Panc1 (cell line): ENCODE measurements around the gene TPP1. TPM values are rescaled to one million over a fixed set of nuclear protein-coding genes. Genes with fewer than 3 reads are reported as not detected.

Source experiments
- ATAC-seq: fragments of 200-7000 bp; cut with Tn5 transposase; 2 replicates; pipeline ENCODE4 v1.9.1; 2020; ENCODE audit warnings: mild to moderate bottlenecking, moderate library complexity
- BruUV-seq: library from RNA; stranded (reverse); fragments of 400-500 nt; replicated peaks from 2 replicates; lab custom pipeline; 2021; lab: Mats Ljungman, UMichigan
- CTCF ChIA-PET: fragments of 300-600 bp; sonication (Branson Sonifier 250); formaldehyde crosslinking; loops from one replicate; lab custom pipeline; 2022; ENCODE audit warnings: antibody characterized with exemption; lab: Charles Lee
- POLR2A ChIA-PET: fragments of 300-600 bp; sonication (Branson Sonifier 250); formaldehyde crosslinking; loops from one replicate; lab custom pipeline; 2022; ENCODE audit warnings: antibody characterized with exemption; lab: Charles Lee
- DNase-seq: peaks from one replicate; pipeline ENCODE4 v3.0.0-alpha.2; 2010; ENCODE audit warnings: low read depth, low spot score
- H3K27ac ChIP-seq: 2 replicates; pipeline ENCODE4 v1.5.1; 2011; ENCODE audit warnings: mild to moderate bottlenecking, low read length, inconsistent platforms
- H3K27me3 ChIP-seq: fragments of 200-500 bp; sonication (Bioruptor generic); 2 replicates; pipeline ENCODE4 v1.6.0; 2014; ENCODE audit warnings: low read length, inconsistent platforms; ENCODE audit not compliant: control insufficient read depth, insufficient read depth
- H3K36me3 ChIP-seq: fragments of 200-500 bp; sonication (Bioruptor generic); 2 replicates; pipeline ENCODE4 v1.5.1; 2014; ENCODE audit warnings: inconsistent platforms, mild to moderate bottlenecking, low read length, moderate library complexity; ENCODE audit not compliant: control insufficient read depth, insufficient read depth
- H3K4me1 ChIP-seq: 2 replicates; pipeline ENCODE4 v1.5.1; 2011; ENCODE audit warnings: inconsistent platforms, mild to moderate bottlenecking, low read length, moderate library complexity; ENCODE audit not compliant: control insufficient read depth, insufficient read depth
- H3K4me3 ChIP-seq, 2 experiments: 2 replicates each; pipeline ENCODE4 v1.5.1; 2011 to 2012; ENCODE audit warnings: low read depth in 2 of 2, low read length in 2 of 2, mild to moderate bottlenecking in 2 of 2, inconsistent platforms in 1 of 2, moderate library complexity in 1 of 2
- H3K9me3 ChIP-seq: fragments of 200-500 bp; sonication (Bioruptor generic); 2 replicates; pipeline ENCODE4 v1.5.1; 2014; ENCODE audit warnings: low read depth, mild to moderate bottlenecking, inconsistent platforms, low read length, moderate library complexity; ENCODE audit not compliant: control insufficient read depth, insufficient read depth
- CTCF ChIP-seq: fragments of 450-650 bp; IDR thresholded peaks from 2 replicates; pipeline ENCODE4 v1.5.1; 2017; ENCODE audit warnings: mild to moderate bottlenecking
- POLR2AphosphoS5 ChIP-seq: IDR thresholded peaks from 2 replicates; pipeline ENCODE4 v1.6.1; 2012; ENCODE audit warnings: mild to moderate bottlenecking, low read depth, low read length, moderate library complexity
- REST ChIP-seq, 2 experiments: IDR thresholded peaks; 2 replicates each; pipeline ENCODE4 v1.6.1; 2011 to 2012; ENCODE audit warnings: low read depth in 2 of 2, control low read depth in 1 of 2, low read length in 1 of 2, mild to moderate bottlenecking in 1 of 2, moderate library complexity in 1 of 2; ENCODE audit not compliant: insufficient read depth in 1 of 2
- SIN3A ChIP-seq: IDR thresholded peaks from 2 replicates; pipeline ENCODE4 v1.6.1; 2012; ENCODE audit warnings: low read depth, mild to moderate bottlenecking, low read length, moderate library complexity, borderline replicate concordance; ENCODE audit not compliant: insufficient read depth
- TCF7L2 ChIP-seq: IDR thresholded peaks from 2 replicates; pipeline ENCODE4 v1.6.1; 2011; ENCODE audit warnings: mild to moderate bottlenecking, low read depth, low read length, inconsistent platforms
- in situ Hi-C: cut with HindIII; loops from 2 replicates; pipeline ENCODE4 v1.10.0; 2016; ENCODE audit warnings: low sequenced_read_pairs, low pct_unique_long_range_greater_than_20kb
- intact Hi-C: fragments of 100-400 bp; cut with micrococcal nuclease; formaldehyde crosslinking; loops from one replicate; pipeline ENCODE4 v1.10.0; 2022; ENCODE audit not compliant: unreplicated experiment
- total RNA-seq: library from RNA; stranded (reverse); gene quantifications from one replicate; pipeline ENCODE4 v1.2.1, GENCODE V29; 2021; ENCODE audit not compliant: unreplicated experiment

TPP1 gene
- total RNA-seq, 1 experiment from 2014 or later: 200 TPM

- intact Hi-C loops (loop anchor here (5.0 kb wide), 1 partner anchor 70 kb away; the partner anchor contains the start of gene MRPL17), in situ Hi-C loops (no loop called here)
- ChIA-PET CTCF (interaction anchor here (1.0 to 1.8 kb wide), 2 partner anchors 24 to 71 kb away, joined by 3 to 4 read pairs; partner anchors contain the start of gene MRPL17), POLR2A (interaction anchor here (0.5 to 0.6 kb wide), 2 partner anchors 65 to 233 kb away, joined by 3 to 4 read pairs; no protein-coding TSS in a partner anchor)
- no TSS peak for BruUV-seq
- ATAC-seq (no peak), DNase-seq (no peak)
- Histone ChIP-seq H3K4me3 (peak overlapping the region; percentile 57 to 94), H3K27ac (peak overlapping the region; percentile 87), H3K27me3 (no peaks in the 10 kb centered on the region), H3K36me3 (peaks cover 29% of the 10 kb centered on the region), H3K4me1 (peaks cover 33% of the 10 kb centered on the region), H3K9me3 (no peaks in the 10 kb centered on the region)
- TF ChIP-seq TCF7L2 (peak; percentile 7; the same call in 1 of the 2 replicates), REST (IDR thresholded peaks at IDR 0.05; ENCODE audit: insufficient read depth in 1 of 2, low read depth in 2 of 2, low read length in 1 of 2) (no peak), CTCF (no peak)
These were observed 7.3 kb downstream of the TPP1 start for GRCh38 chr11:6611963-6612212.

- Histone ChIP-seq H3K36me3 (peaks cover 29% of the 10 kb centered on the region), H3K4me3 (peak overlapping the region; percentile 57 to 94), H3K4me1 (peaks cover 39% of the 10 kb centered on the region), H3K27ac (peak overlapping the region; percentile 87), H3K27me3 (no peaks in the 10 kb centered on the region), H3K9me3 (no peaks in the 10 kb centered on the region)
- DNase-seq (no peak), ATAC-seq (peak; percentile 52)
- TF ChIP-seq SIN3A: 0 out of 2 replicates have a peak, but pooled peaks have one; percentile 27
- TF ChIP-seq POLR2AphosphoS5: no peak; the same call in 1 of the 2 replicates
- no peak for TF ChIP-seq REST (IDR thresholded peaks at IDR 0.05; ENCODE audit: insufficient read depth in 1 of 2, low read depth in 2 of 2, low read length in 1 of 2)
- ChIA-PET CTCF (interaction anchor here (1.0 to 1.8 kb wide), 2 partner anchors 24 to 72 kb away, joined by 3 to 4 read pairs; partner anchors contain the start of gene MRPL17), POLR2A (interaction anchor here (0.5 to 0.6 kb wide), 2 partner anchors 66 to 232 kb away, joined by 3 to 4 read pairs; no protein-coding TSS in a partner anchor)
- in situ Hi-C loops: no loop called here
- intact Hi-C loops: loop anchor here (5.0 kb wide), 1 partner anchor 71 kb away; the partner anchor contains the start of gene MRPL17
- TSS peak; percentile 64 for BruUV-seq
These were observed 7.9 kb downstream of the TPP1 start for GRCh38 chr11:6611092-6611962.
